H1 (cell line): ENCODE data around the gene FBXW2. TPM values are rescaled to one million over a fixed set of nuclear protein-coding genes. Genes with fewer than 3 reads are reported as not detected.

Experiments
- ATF3 ChIP-seq: IDR thresholded peaks from 2 replicates; pipeline ENCODE4 v1.6.1; 2011; ENCODE audit warnings: low read depth, mild to moderate bottlenecking, low read length; ENCODE audit not compliant: insufficient read depth
- CHD7 ChIP-seq: fragments of 300-600 bp; sonication (generic); IDR thresholded peaks from 2 replicates; pipeline ENCODE4 v1.7.1; 2012; ENCODE audit warnings: low read length, moderate library complexity, mild to moderate bottlenecking, inconsistent platforms; ENCODE audit not compliant: insufficient replicate concordance
- CTCF ChIP-seq, 3 experiments: IDR thresholded peaks; 1 replicate in 2 of 3; 2 replicates in 1 of 3; pipeline versions ENCODE4 v1.5.1 to v1.6.1; 2011; ENCODE audit warnings: low read length in 3 of 3, mild to moderate bottlenecking in 3 of 3, inconsistent platforms in 2 of 3, low read depth in 1 of 3, moderate library complexity in 1 of 3; ENCODE audit not compliant: insufficient read depth in 1 of 3; ENCODE audit errors: control extremely low read depth in 1 of 3
- EGR1 ChIP-seq: IDR thresholded peaks from 2 replicates; pipeline ENCODE4 v1.6.1; 2011; ENCODE audit warnings: low read depth, low read length, borderline replicate concordance
- EP300 ChIP-seq, 2 experiments: IDR thresholded peaks; 1 replicate in 1 of 2; 2 replicates in 1 of 2; pipeline ENCODE4 v1.6.1; 2011 to 2012; ENCODE audit warnings: low read depth in 2 of 2, low read length in 2 of 2, mild to moderate bottlenecking in 2 of 2, borderline replicate concordance in 1 of 2, inconsistent platforms in 1 of 2, moderate library complexity in 1 of 2
- KDM1A ChIP-seq: fragments of 200-600, 300-600 bp; sonication (generic); IDR thresholded peaks from 2 replicates; pipeline ENCODE4 v1.7.1; 2016; ENCODE audit warnings: mild to moderate bottlenecking, low read length, borderline replicate concordance
- SIRT6 ChIP-seq: IDR thresholded peaks from one replicate; pipeline ENCODE4 v1.7.1; 2012; ENCODE audit warnings: low read length, inconsistent platforms
- polyA plus RNA-seq, 7 experiments: library from polyadenylated mRNA; depleted of rRNA in 3 of 7; stranded (reverse) in 5 of 7; unstranded in 2 of 7; fragments of >200 nt in 5 of 7; fragments of 200-250 nt in 2 of 7; gene quantifications; 1 replicate in 5 of 7; 2 replicates in 1 of 7; 4 replicates in 1 of 7; pipeline versions ENCODE4 v1.2.1 to v1.2.3, GENCODE V29; 2011 to 2013; ENCODE audit warnings: missing spikeins in 2 of 7, mixed read lengths in 2 of 7
- total RNA-seq: library from RNA; stranded (reverse); fragmentation: NEBNext Ultra II Directional; extraction: Animal tissue kit (Norgen Biotek cat#: 25700); gene quantifications from 2 replicates; pipeline ENCODE4 v1.2.1, GENCODE V29; 2021

The FBXW2 gene
- total and polyA plus RNA-seq, 2 of the 8 experiments (the other 6 are each of a cell fraction or from before 2014, with no cell fraction given) = 19.2 to 65.3 TPM

GRCh38 chr9:120714846-120715388 is 78.3 kb downstream of the FBXW2 start (continued):
- TF ChIP-seq CTCF (IDR thresholded peaks at IDR 0.05; ENCODE audit: control extremely low read depth in 1 of 3, insufficient read depth in 1 of 3, low read depth in 1 of 3, low read length in 3 of 3) = no peak
- no peak for TF ChIP-seq ATF3
- TF ChIP-seq SIRT6 = no peak
- no peak for TF ChIP-seq EGR1
- TF ChIP-seq EP300 (IDR thresholded peaks at IDR 0.05; ENCODE audit: borderline replicate concordance in 1 of 2, low read depth in 2 of 2, low read length in 2 of 2) = no peak
- TF ChIP-seq CHD7 = no peak
- peak; percentile 99 for TF ChIP-seq KDM1A
